H1 (cell line): ENCODE measurements around the gene RELL1. TPM values are rescaled to one million over a fixed set of nuclear protein-coding genes. Genes with fewer than 3 reads are reported as not detected.

Experiments used
- CTCF ChIA-PET: fragments of 300-600 bp; sonication (Branson Sonifier 250); formaldehyde crosslinking; loops from one replicate; lab custom pipeline; 2021; ENCODE audit not compliant: partially characterized antibody; lab: Charles Lee
- POLR2A ChIA-PET: fragments of 300-600 bp; sonication (Branson Sonifier 250); formaldehyde crosslinking; loops from one replicate; lab custom pipeline; 2021; ENCODE audit warnings: inconsistent platforms; ENCODE audit not compliant: partially characterized antibody; lab: Charles Lee
- DNase-seq, 2 experiments: peaks; one replicate each; pipeline versions ENCODE4 v3.0.0 to v3.0.0-alpha.2; 2010 to 2022; ENCODE audit warnings: low spot score in 2 of 2, low read depth in 1 of 2, mixed read lengths in 1 of 2
- FAIRE-seq: peaks from 2 replicates; lab custom pipeline; 2011; peaks lifted over from hg19 to GRCh38; lab: Jason Lieb, UNC
- H2AFZ ChIP-seq: 2 replicates; pipeline ENCODE4 v1.8.1; 2012; ENCODE audit warnings: low read length, inconsistent platforms
- H2AK5ac ChIP-seq: 2 replicates; pipeline ENCODE4 v1.6.1; 2013; ENCODE audit warnings: low read depth, low read length
- H2BK120ac ChIP-seq: replicated peaks from 2 replicates; pipeline ENCODE3; 2013; ENCODE audit warnings: low read depth, low read length, inconsistent platforms
- H2BK12ac ChIP-seq: 2 replicates; pipeline ENCODE4 v1.6.1; 2013; ENCODE audit warnings: low read depth, low read length
- H2BK15ac ChIP-seq: 2 replicates; pipeline ENCODE4 v1.6.1; 2013; ENCODE audit warnings: low read length
- H2BK20ac ChIP-seq: 2 replicates; pipeline ENCODE4 v1.6.1; 2013; ENCODE audit warnings: low read length
- H2BK5ac ChIP-seq: 2 replicates; pipeline ENCODE4 v1.6.1; 2013; ENCODE audit warnings: low read depth, low read length
- H3K14ac ChIP-seq: 2 replicates; pipeline ENCODE4 v1.6.1; 2013; ENCODE audit warnings: inconsistent platforms; ENCODE audit not compliant: insufficient read length
- H3K18ac ChIP-seq: 2 replicates; pipeline ENCODE4 v1.6.1; 2013; ENCODE audit warnings: low read length; ENCODE audit errors: extremely low read depth
- H3K23ac ChIP-seq: 2 replicates; pipeline ENCODE4 v1.6.1; 2013; ENCODE audit warnings: inconsistent platforms; ENCODE audit not compliant: insufficient read length
- H3K23me2 ChIP-seq: 2 replicates; pipeline ENCODE4 v1.6.1; 2013; ENCODE audit warnings: low read depth, low read length
- H3K27ac ChIP-seq: 2 replicates; pipeline ENCODE4 v1.6.1; 2011; ENCODE audit warnings: low read depth, low read length, inconsistent platforms
- H3K27me3 ChIP-seq, 4 experiments: replicated peaks in 1 of 4; 1 replicate in 1 of 4; 2 replicates in 3 of 4; pipeline versions ENCODE4 v1.6.1 to v1.8.1; 2011 to 2013; ENCODE audit warnings: low read length in 3 of 4, mild to moderate bottlenecking in 3 of 4, inconsistent platforms in 2 of 4, mixed read lengths in 2 of 4, moderate library complexity in 1 of 4; ENCODE audit not compliant: control insufficient read depth in 3 of 4, insufficient read depth in 3 of 4; ENCODE audit errors: extremely low read depth in 1 of 4
- H3K36me3 ChIP-seq, 4 experiments: 2 replicates each; pipeline versions ENCODE4 v1.6.1 to v1.8.1; 2011 to 2013; ENCODE audit warnings: mild to moderate bottlenecking in 4 of 4, low read length in 3 of 4, moderate library complexity in 2 of 4, control low read depth in 1 of 4, inconsistent platforms in 1 of 4; ENCODE audit not compliant: insufficient read depth in 4 of 4, control insufficient read depth in 2 of 4
- H3K4ac ChIP-seq: replicated peaks from 2 replicates; pipeline ENCODE3; 2013; ENCODE audit warnings: low read length, low read depth, mixed read lengths, inconsistent platforms; ENCODE audit not compliant: insufficient read length
- H3K4me1 ChIP-seq, 4 experiments: replicated peaks in 1 of 4; 1 replicate in 1 of 4; 2 replicates in 3 of 4; pipeline versions ENCODE4 v1.6.1 to v1.8.1; 2011 to 2013; ENCODE audit warnings: low read length in 3 of 4, inconsistent platforms in 2 of 4, mixed read lengths in 1 of 4; ENCODE audit not compliant: insufficient read depth in 4 of 4, control insufficient read depth in 3 of 4
- H3K4me2 ChIP-seq, 2 experiments: 2 replicates each; pipeline versions ENCODE4 v1.6.1 to v1.8.1; 2011 to 2013; ENCODE audit warnings: low read depth in 2 of 2, low read length in 2 of 2, control low read depth in 1 of 2, inconsistent platforms in 1 of 2, mild to moderate bottlenecking in 1 of 2; ENCODE audit not compliant: insufficient read depth in 1 of 2
- H3K4me3 ChIP-seq, 4 experiments: fragments of 200-600, 300-600 bp in 1 of 4; sonication (generic), shearing (Covaris generic), sonication (Bioruptor Twin) in 1 of 4; 2 replicates each; pipeline versions ENCODE4 v1.5.1 to v1.8.1; 2011 to 2016; ENCODE audit warnings: low read length in 4 of 4, low read depth in 3 of 4, control low read depth in 2 of 4, inconsistent platforms in 2 of 4, mild to moderate bottlenecking in 2 of 4, mixed read lengths in 1 of 4, moderate library complexity in 1 of 4; ENCODE audit not compliant: insufficient read depth in 2 of 4; ENCODE audit errors: extremely low read depth in 1 of 4
- H3K56ac ChIP-seq: replicated peaks from 2 replicates; pipeline ENCODE3; 2013; ENCODE audit warnings: low read depth, mild to moderate bottlenecking, mixed read lengths, low read length, inconsistent platforms; ENCODE audit not compliant: insufficient read length
- H3K79me1 ChIP-seq: 2 replicates; pipeline ENCODE4 v1.6.1; 2013; ENCODE audit warnings: low read depth, low read length, control low read depth
- H3K79me2 ChIP-seq, 2 experiments: 2 replicates each; pipeline versions ENCODE4 v1.6.1 to v1.8.1; 2012 to 2013; ENCODE audit warnings: low read length in 2 of 2, mild to moderate bottlenecking in 2 of 2, inconsistent platforms in 1 of 2; ENCODE audit not compliant: insufficient read depth in 2 of 2, control insufficient read depth in 1 of 2
- H3K9ac ChIP-seq, 4 experiments: replicated peaks in 1 of 4; 1 replicate in 1 of 4; 2 replicates in 3 of 4; pipeline versions ENCODE4 v1.6.1 to v1.8.1; 2011 to 2013; ENCODE audit warnings: low read depth in 3 of 4, low read length in 3 of 4, control low read depth in 2 of 4, mild to moderate bottlenecking in 2 of 4, moderate library complexity in 2 of 4, inconsistent platforms in 1 of 4; ENCODE audit errors: extremely low read depth in 1 of 4
- H3K9me3 ChIP-seq, 2 experiments: 2 replicates each; pipeline versions ENCODE4 v1.6.1 to v1.8.1; 2012 to 2013; ENCODE audit warnings: mild to moderate bottlenecking in 2 of 2, moderate library complexity in 2 of 2, control low read depth in 1 of 2, inconsistent platforms in 1 of 2, low read depth in 1 of 2, low read length in 1 of 2, mixed read lengths in 1 of 2; ENCODE audit not compliant: insufficient read depth in 2 of 2
- H4K20me1 ChIP-seq, 2 experiments: replicated peaks in 1 of 2; 2 replicates each; pipeline versions ENCODE3 to v1.8.1; 2011 to 2013; ENCODE audit warnings: inconsistent platforms in 2 of 2, low read length in 2 of 2, mild to moderate bottlenecking in 1 of 2; ENCODE audit not compliant: insufficient read depth in 2 of 2, control insufficient read depth in 1 of 2
- H4K5ac ChIP-seq: 2 replicates; pipeline ENCODE4 v1.6.1; 2013; ENCODE audit warnings: low read length, low read depth, mixed read lengths, inconsistent platforms; ENCODE audit not compliant: insufficient read length
- H4K8ac ChIP-seq: 2 replicates; pipeline ENCODE4 v1.8.0; 2013; ENCODE audit warnings: mild to moderate bottlenecking, moderate library complexity, low read length, inconsistent platforms; ENCODE audit not compliant: insufficient read depth; ENCODE audit errors: extremely low read depth
- H4K91ac ChIP-seq: replicated peaks from 2 replicates; pipeline ENCODE3; 2013; ENCODE audit warnings: low read length, mixed read lengths, inconsistent platforms; ENCODE audit not compliant: insufficient read length
- HDAC2 ChIP-seq, 2 experiments: fragments of 300-600 bp in 1 of 2; sonication (generic) in 1 of 2; IDR thresholded peaks; 2 replicates each; pipeline ENCODE4 v1.6.1; 2011 to 2012; ENCODE audit warnings: low read depth in 2 of 2, low read length in 2 of 2, mild to moderate bottlenecking in 2 of 2, moderate library complexity in 2 of 2, borderline replicate concordance in 1 of 2, inconsistent platforms in 1 of 2
- WGBS, 2 experiments: shearing (Covaris generic) in 1 of 2; methylation state at CpG; one replicate each; pipeline versions ENCODE4 v1.1.6 to v1.1.7; 2013 to 2015; ENCODE audit warnings: low lambda C conversion rate in 2 of 2, mixed read lengths in 2 of 2, inconsistent platforms in 1 of 2, low coverage in 1 of 2, missing lambda C conversion rate in 1 of 2; ENCODE audit not compliant: insufficient replicate concordance in 2 of 2, insufficient coverage in 1 of 2, insufficient read length in 1 of 2; ENCODE audit errors: extremely low coverage in 1 of 2, missing lambda C conversion rate in 1 of 2; 5-methylcytosine and 5-hydroxymethylcytosine counted together
- polyA plus RNA-seq, 7 experiments: library from polyadenylated mRNA; depleted of rRNA in 3 of 7; stranded (reverse) in 5 of 7; unstranded in 2 of 7; fragments of >200 nt in 5 of 7; fragments of 200-250 nt in 2 of 7; gene quantifications; 1 replicate in 5 of 7; 2 replicates in 1 of 7; 4 replicates in 1 of 7; pipeline versions ENCODE4 v1.2.1 to v1.2.3, GENCODE V29; 2011 to 2013; ENCODE audit warnings: missing spikeins in 2 of 7, mixed read lengths in 2 of 7
- total RNA-seq: library from RNA; stranded (reverse); fragmentation: NEBNext Ultra II Directional; extraction: Animal tissue kit (Norgen Biotek cat#: 25700); gene quantifications from 2 replicates; pipeline ENCODE4 v1.2.1, GENCODE V29; 2021

Gene RELL1
- total and polyA plus RNA-seq, 2 of the 8 experiments (the other 6 are each of a cell fraction or from before 2014, with no cell fraction given), result 2.1 to 14.1 TPM

GRCh38 chr4:37584493-37585060 lies 101.6 kb downstream of the RELL1 start:
- CTCF ChIA-PET, result interaction anchor here (0.8 to 1.4 kb wide), 3 partner anchors 13 to 132 kb away, joined by 3 to 4 read pairs (median 3); no protein-coding TSS in a partner anchor
- H3K4ac ChIP-seq, result no peak overlapping the region
- no peaks in the 10 kb centered on the region for H4K20me1 ChIP-seq
- peaks cover 0 to 6% of the 10 kb centered on the region in 2 experiments; a peak in 2 of 4 replicates for H3K9me3 ChIP-seq
- H3K36me3 ChIP-seq, result no peaks in the 10 kb centered on the region
- no peaks in the 10 kb centered on the region for H3K79me2 ChIP-seq
- H2AFZ ChIP-seq, result peak overlapping the region; percentile 90; the same call in 1 of the 2 replicates
- no peak overlapping the region for H3K9ac ChIP-seq
- POLR2A ChIA-PET, result no interaction called here
- no peaks in the 10 kb centered on the region; a peak in 1 of 7 replicates for H3K27me3 ChIP-seq
- no peak overlapping the region for H3K27ac ChIP-seq
- no peaks in the 10 kb centered on the region; the same call in 1 of the 2 replicates for H3K23me2 ChIP-seq
- H4K5ac ChIP-seq, result no peak overlapping the region
- H3K56ac ChIP-seq, result no peak overlapping the region
- no peaks in the 10 kb centered on the region for H3K79me1 ChIP-seq
- no peak overlapping the region for H3K18ac ChIP-seq
- H3K23ac ChIP-seq, result no peak overlapping the region
- H2BK20ac ChIP-seq, result no peak overlapping the region
- no peak overlapping the region for H3K4me2 ChIP-seq
- DNase-seq, result no peak
- H2BK12ac ChIP-seq, result no peak overlapping the region
- no peak overlapping the region for H3K4me3 ChIP-seq
- no peak for FAIRE-seq
- H4K8ac ChIP-seq, result no peak overlapping the region
- no peak overlapping the region for H3K14ac ChIP-seq
- 88% methylated on average over 7 of the region's 9 CpGs; no CpG with 5 or more reads in 1 of the 2 experiments for WGBS, 2 experiments
- H2BK5ac ChIP-seq, result no peak overlapping the region
- H4K91ac ChIP-seq, result no peak overlapping the region
- no peak overlapping the region for H2BK120ac ChIP-seq
- no peak overlapping the region for H2BK15ac ChIP-seq
- H2AK5ac ChIP-seq, result no peak overlapping the region
- peaks cover 0 to 2% (median 0%) of the 10 kb centered on the region in 4 experiments; a peak in 1 of 7 replicates for H3K4me1 ChIP-seq
- no peak for TF ChIP-seq HDAC2 (IDR thresholded peaks at IDR 0.05; ENCODE audit: borderline replicate concordance in 1 of 2, low read depth in 2 of 2, low read length in 2 of 2)
